ENCODE results near the gene POTEE.
"Not testable (repeated sequence)": the region's sequence is repeated elsewhere in the genome, so short reads cannot be mapped to it uniquely, and the experiment has no call there.

- TF ChIP-seq, protein P1, sequence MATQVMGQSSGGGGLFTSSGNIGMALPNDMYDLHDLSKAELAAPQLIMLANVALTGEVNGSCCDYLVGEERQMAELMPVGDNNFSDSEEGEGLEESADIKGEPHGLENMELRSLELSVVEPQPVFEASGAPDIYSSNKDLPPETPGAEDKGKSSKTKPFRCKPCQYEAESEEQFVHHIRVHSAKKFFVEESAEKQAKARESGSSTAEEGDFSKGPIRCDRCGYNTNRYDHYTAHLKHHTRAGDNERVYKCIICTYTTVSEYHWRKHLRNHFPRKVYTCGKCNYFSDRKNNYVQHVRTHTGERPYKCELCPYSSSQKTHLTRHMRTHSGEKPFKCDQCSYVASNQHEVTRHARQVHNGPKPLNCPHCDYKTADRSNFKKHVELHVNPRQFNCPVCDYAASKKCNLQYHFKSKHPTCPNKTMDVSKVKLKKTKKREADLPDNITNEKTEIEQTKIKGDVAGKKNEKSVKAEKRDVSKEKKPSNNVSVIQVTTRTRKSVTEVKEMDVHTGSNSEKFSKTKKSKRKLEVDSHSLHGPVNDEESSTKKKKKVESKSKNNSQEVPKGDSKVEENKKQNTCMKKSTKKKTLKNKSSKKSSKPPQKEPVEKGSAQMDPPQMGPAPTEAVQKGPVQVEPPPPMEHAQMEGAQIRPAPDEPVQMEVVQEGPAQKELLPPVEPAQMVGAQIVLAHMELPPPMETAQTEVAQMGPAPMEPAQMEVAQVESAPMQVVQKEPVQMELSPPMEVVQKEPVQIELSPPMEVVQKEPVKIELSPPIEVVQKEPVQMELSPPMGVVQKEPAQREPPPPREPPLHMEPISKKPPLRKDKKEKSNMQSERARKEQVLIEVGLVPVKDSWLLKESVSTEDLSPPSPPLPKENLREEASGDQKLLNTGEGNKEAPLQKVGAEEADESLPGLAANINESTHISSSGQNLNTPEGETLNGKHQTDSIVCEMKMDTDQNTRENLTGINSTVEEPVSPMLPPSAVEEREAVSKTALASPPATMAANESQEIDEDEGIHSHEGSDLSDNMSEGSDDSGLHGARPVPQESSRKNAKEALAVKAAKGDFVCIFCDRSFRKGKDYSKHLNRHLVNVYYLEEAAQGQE (IDR thresholded peaks at IDR 0.05; ENCODE audit: insufficient read depth in 1 of 2, low read depth in 2 of 2, low read length in 1 of 2), result not testable (repeated sequence)
- not testable (repeated sequence) for TF ChIP-seq CTCF (IDR thresholded peaks at IDR 0.05)
Measured at GRCh38 chr2:131207839-131208238, 1.5 kb upstream of the POTEE start.
